HUDEP-2 (cell line): Measurements from ENCODE around the gene MARCHF9.

Source experiments
- DNase-seq, 76 experiments: peaks; one replicate each; lab custom pipeline; 2025; ENCODE audit not compliant: unreplicated experiment in 76 of 76; lab: John Stamatoyannopoulos, UW

The MARCHF9 gene

GRCh38 chr12:57724003-57724935 is 30.6 kb upstream of the MARCHF9 start:
- no peak for DNase-seq

GRCh38 chr12:57724936-57725740 is 29.8 kb upstream of the MARCHF9 start:
- DNase-seq, result no peak

- no peak for DNase-seq
Observed at GRCh38 chr12:57725851-57726150, 29.1 kb upstream of the MARCHF9 start.

GRCh38 chr12:57726151-57726883 is 28.6 kb upstream of the MARCHF9 start:
- DNase-seq, result no peak

GRCh38 chr12:57726884-57727757 is 27.8 kb upstream of the MARCHF9 start:
- DNase-seq, result no peak

- DNase-seq, result no peak
Observed at GRCh38 chr12:57727758-57728395, 27.0 kb upstream of the MARCHF9 start.

- DNase-seq, result no peak
Observed at GRCh38 chr12:57729321-57729844, 25.5 kb upstream of the MARCHF9 start.

GRCh38 chr12:57730336-57731067 is 24.4 kb upstream of the MARCHF9 start:
- no peak for DNase-seq

GRCh38 chr12:57731411-57732080 is 23.4 kb upstream of the MARCHF9 start:
- no peak for DNase-seq

- DNase-seq, result no peak
Observed at GRCh38 chr12:57732270-57732669, 22.6 kb upstream of the MARCHF9 start.

GRCh38 chr12:57732726-57733593 is 21.9 kb upstream of the MARCHF9 start:
- DNase-seq, result no peak

- DNase-seq, result no peak
Observed at GRCh38 chr12:57733928-57734327, 21.0 kb upstream of the MARCHF9 start.

GRCh38 chr12:57734591-57734990 is 20.3 kb upstream of the MARCHF9 start:
- DNase-seq, result no peak

GRCh38 chr12:57735198-57735855 is 19.6 kb upstream of the MARCHF9 start:
- no peak for DNase-seq

- no peak for DNase-seq
Observed at GRCh38 chr12:57735952-57736740, 18.8 kb upstream of the MARCHF9 start.
